Esophagus mucosa (tissue), 1 donor: ENCODE data around the gene SLC25A21. TPM values are rescaled to one million over a fixed set of nuclear protein-coding genes. Genes with fewer than 3 reads are reported as not detected.
"Not testable (repeated sequence)": the region's sequence is repeated elsewhere in the genome, so short reads cannot be mapped to it uniquely, and the experiment has no call there.

Experiments
- ATAC-seq: fragments of 200-7000 bp; cut with Tn5 transposase; one replicate; pipeline ENCODE4 v1.9.1; 2020
- total RNA-seq: library from RNA; stranded (reverse); gene quantifications from one replicate; pipeline ENCODE4 v1.2.4, GENCODE V29; 2023
- donor health status: DM: yes; HTN: yes; CAD: no.

The SLC25A21 gene
- total RNA-seq, 1 donor from 2014 or later: 0.80 TPM

- ATAC-seq: peak; percentile 42
Measured at GRCh38 chr14:36818246-36818645, 354.2 kb downstream of the SLC25A21 start.

GRCh38 chr14:36817071-36817930 lies 355.1 kb downstream of the SLC25A21 start:
- no peak for ATAC-seq

GRCh38 chr14:36816481-36816880 lies 355.9 kb downstream of the SLC25A21 start:
- ATAC-seq: no peak

GRCh38 chr14:36814783-36815182 lies 357.6 kb downstream of the SLC25A21 start:
- ATAC-seq: not testable (repeated sequence)

- no peak for ATAC-seq
Measured at GRCh38 chr14:36810209-36810608, 362.2 kb downstream of the SLC25A21 start.

- no peak for ATAC-seq
Measured at GRCh38 chr14:36807727-36808126, 364.7 kb downstream of the SLC25A21 start.

GRCh38 chr14:36805131-36805559 lies 367.3 kb downstream of the SLC25A21 start:
- ATAC-seq: no peak

- no peak for ATAC-seq
Measured at GRCh38 chr14:36797634-36798033, 374.8 kb downstream of the SLC25A21 start.

GRCh38 chr14:36791402-36791801 lies 381.0 kb downstream of the SLC25A21 start:
- ATAC-seq: no peak

- ATAC-seq: no peak
Measured at GRCh38 chr14:36785511-36785910, 386.9 kb downstream of the SLC25A21 start.

GRCh38 chr14:36784541-36784940 lies 387.9 kb downstream of the SLC25A21 start:
- peak; percentile 52 for ATAC-seq

GRCh38 chr14:36781897-36782296 lies 390.5 kb downstream of the SLC25A21 start:
- no peak for ATAC-seq

- peak; percentile 43 for ATAC-seq
Measured at GRCh38 chr14:36773558-36773957, 398.8 kb downstream of the SLC25A21 start.

- peak; percentile 59 for ATAC-seq
Measured at GRCh38 chr14:36773136-36773540, 399.3 kb downstream of the SLC25A21 start.

- ATAC-seq: peak; percentile 50
Measured at GRCh38 chr14:36771028-36771640, 401.3 kb downstream of the SLC25A21 start.

GRCh38 chr14:36768638-36769337 lies 403.6 kb downstream of the SLC25A21 start:
- ATAC-seq: no peak

- peak; percentile 93 for ATAC-seq
Measured at GRCh38 chr14:36767603-36768281, 404.7 kb downstream of the SLC25A21 start.

- no peak for ATAC-seq
Measured at GRCh38 chr14:36766974-36767373, 405.4 kb downstream of the SLC25A21 start.

- ATAC-seq: peak; percentile 86
Measured at GRCh38 chr14:36757734-36758601, 414.4 kb downstream of the SLC25A21 start.

GRCh38 chr14:36756226-36756625 lies 416.2 kb downstream of the SLC25A21 start:
- ATAC-seq: no peak

GRCh38 chr14:36755756-36756155 lies 416.6 kb downstream of the SLC25A21 start:
- no peak for ATAC-seq

GRCh38 chr14:36751920-36752319 lies 420.5 kb downstream of the SLC25A21 start:
- peak; percentile 27 for ATAC-seq
